Endothelial cell (in vitro differentiated cells): ENCODE data around the gene IGF2BP2. TPM values are rescaled to one million over a fixed set of nuclear protein-coding genes. Genes with fewer than 3 reads are reported as not detected.

ENCODE experiments used
- DNase-seq: peaks from one replicate; pipeline ENCODE4 v3.0.0; 2021; ENCODE audit warnings: low spot score
- H3K27ac Mint-ChIP-seq: one replicate; pipeline ENCODE4 v1.8.0; 2021; ENCODE audit warnings: mixed read lengths, inconsistent platforms; ENCODE audit not compliant: unreplicated experiment
- H3K27me3 Mint-ChIP-seq: one replicate; pipeline ENCODE4 v1.8.0; 2021; ENCODE audit warnings: mild to moderate bottlenecking, moderate library complexity, mixed read lengths, inconsistent platforms; ENCODE audit not compliant: unreplicated experiment
- H3K36me3 Mint-ChIP-seq: one replicate; pipeline ENCODE4 v1.8.0; 2021; ENCODE audit warnings: mild to moderate bottlenecking, low read depth, mixed read lengths, inconsistent platforms; ENCODE audit not compliant: unreplicated experiment
- H3K4me1 Mint-ChIP-seq: one replicate; pipeline ENCODE4 v1.8.0; 2021; ENCODE audit warnings: mild to moderate bottlenecking, mixed read lengths, inconsistent platforms; ENCODE audit not compliant: unreplicated experiment
- H3K4me3 Mint-ChIP-seq: one replicate; pipeline ENCODE4 v1.8.0; 2021; ENCODE audit warnings: mild to moderate bottlenecking, mixed read lengths, inconsistent platforms; ENCODE audit not compliant: unreplicated experiment
- H3K9me3 Mint-ChIP-seq: one replicate; pipeline ENCODE4 v1.8.0; 2021; ENCODE audit warnings: mixed read lengths, inconsistent platforms; ENCODE audit not compliant: unreplicated experiment
- total RNA-seq: library from RNA; stranded (reverse); fragmentation: NEBNext Ultra II Directional; extraction: Animal tissue kit (Norgen Biotek cat#: 25700); gene quantifications from one replicate; pipeline ENCODE4 v1.2.1, GENCODE V29; 2021; ENCODE audit not compliant: unreplicated experiment
- TF ChIP-seq, protein P1 (sequence below): fragments of 200-600 bp; sonication (generic); IDR thresholded peaks from one replicate; pipeline ENCODE4 v1.5.0; 2021; ENCODE audit warnings: antibody characterized with exemption; ENCODE audit not compliant: unreplicated experiment

The IGF2BP2 gene
- total RNA-seq, 1 donor from 2014 or later = 165 TPM

DNA sequence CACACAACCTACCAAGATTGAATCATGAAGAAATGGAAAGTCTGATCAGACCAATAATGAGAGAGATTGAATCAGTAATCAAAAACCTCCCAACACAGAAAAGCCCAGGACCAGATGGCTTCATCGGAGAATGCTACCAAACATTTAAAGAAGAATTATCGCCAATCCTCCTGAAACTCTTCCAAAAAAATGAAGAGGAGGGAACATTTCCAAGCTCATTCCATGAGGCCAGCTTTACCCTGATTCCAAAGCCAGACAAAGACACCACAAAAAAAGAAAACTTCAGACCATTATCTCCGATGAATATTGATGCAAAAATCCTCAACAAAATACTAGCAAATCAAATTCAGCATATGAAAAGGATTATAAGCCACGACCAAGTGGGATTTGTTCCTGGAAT, 144.6 kb downstream of the IGF2BP2 start:
- TF ChIP-seq, protein P1, sequence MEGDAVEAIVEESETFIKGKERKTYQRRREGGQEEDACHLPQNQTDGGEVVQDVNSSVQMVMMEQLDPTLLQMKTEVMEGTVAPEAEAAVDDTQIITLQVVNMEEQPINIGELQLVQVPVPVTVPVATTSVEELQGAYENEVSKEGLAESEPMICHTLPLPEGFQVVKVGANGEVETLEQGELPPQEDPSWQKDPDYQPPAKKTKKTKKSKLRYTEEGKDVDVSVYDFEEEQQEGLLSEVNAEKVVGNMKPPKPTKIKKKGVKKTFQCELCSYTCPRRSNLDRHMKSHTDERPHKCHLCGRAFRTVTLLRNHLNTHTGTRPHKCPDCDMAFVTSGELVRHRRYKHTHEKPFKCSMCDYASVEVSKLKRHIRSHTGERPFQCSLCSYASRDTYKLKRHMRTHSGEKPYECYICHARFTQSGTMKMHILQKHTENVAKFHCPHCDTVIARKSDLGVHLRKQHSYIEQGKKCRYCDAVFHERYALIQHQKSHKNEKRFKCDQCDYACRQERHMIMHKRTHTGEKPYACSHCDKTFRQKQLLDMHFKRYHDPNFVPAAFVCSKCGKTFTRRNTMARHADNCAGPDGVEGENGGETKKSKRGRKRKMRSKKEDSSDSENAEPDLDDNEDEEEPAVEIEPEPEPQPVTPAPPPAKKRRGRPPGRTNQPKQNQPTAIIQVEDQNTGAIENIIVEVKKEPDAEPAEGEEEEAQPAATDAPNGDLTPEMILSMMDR = no peak
- peaks cover 5% of the 10 kb centered on the region for H3K27me3 Mint-ChIP-seq
- no peak for DNase-seq
- H3K4me1 Mint-ChIP-seq = peaks cover 28% of the 10 kb centered on the region
- H3K27ac Mint-ChIP-seq = no peak overlapping the region
- peak overlapping the region; percentile 16 for H3K4me3 Mint-ChIP-seq
- H3K36me3 Mint-ChIP-seq = peaks cover 63% of the 10 kb centered on the region
- H3K9me3 Mint-ChIP-seq = no peaks in the 10 kb centered on the region

DNA sequence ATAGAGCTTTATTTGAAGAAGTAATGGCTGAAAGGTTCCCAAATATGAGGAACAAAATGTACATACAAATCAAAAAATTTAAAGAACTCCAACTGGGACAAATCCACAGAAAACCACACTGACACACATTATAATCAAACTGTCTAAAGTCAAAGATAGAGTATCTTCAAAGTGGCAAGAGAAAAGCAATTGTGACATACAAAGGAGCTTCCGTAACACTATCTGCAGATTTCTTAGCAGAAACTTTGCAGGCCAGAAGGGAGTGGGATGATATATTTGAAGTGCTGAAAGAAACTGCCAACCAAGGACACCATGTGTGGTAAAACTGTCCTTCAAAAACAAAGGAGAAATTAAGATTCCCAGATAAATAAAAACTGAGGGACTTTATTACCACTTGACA, 146.8 kb downstream of the IGF2BP2 start:
- peak overlapping the region; percentile 32 for H3K27ac Mint-ChIP-seq
- no peak overlapping the region for H3K4me3 Mint-ChIP-seq
- H3K4me1 Mint-ChIP-seq = peaks cover 31% of the 10 kb centered on the region
- TF ChIP-seq, protein P1 = no peak
- no peaks in the 10 kb centered on the region for H3K9me3 Mint-ChIP-seq
- H3K36me3 Mint-ChIP-seq = peaks cover 72% of the 10 kb centered on the region
- H3K27me3 Mint-ChIP-seq = peaks cover 5% of the 10 kb centered on the region
- no peak for DNase-seq

DNA sequence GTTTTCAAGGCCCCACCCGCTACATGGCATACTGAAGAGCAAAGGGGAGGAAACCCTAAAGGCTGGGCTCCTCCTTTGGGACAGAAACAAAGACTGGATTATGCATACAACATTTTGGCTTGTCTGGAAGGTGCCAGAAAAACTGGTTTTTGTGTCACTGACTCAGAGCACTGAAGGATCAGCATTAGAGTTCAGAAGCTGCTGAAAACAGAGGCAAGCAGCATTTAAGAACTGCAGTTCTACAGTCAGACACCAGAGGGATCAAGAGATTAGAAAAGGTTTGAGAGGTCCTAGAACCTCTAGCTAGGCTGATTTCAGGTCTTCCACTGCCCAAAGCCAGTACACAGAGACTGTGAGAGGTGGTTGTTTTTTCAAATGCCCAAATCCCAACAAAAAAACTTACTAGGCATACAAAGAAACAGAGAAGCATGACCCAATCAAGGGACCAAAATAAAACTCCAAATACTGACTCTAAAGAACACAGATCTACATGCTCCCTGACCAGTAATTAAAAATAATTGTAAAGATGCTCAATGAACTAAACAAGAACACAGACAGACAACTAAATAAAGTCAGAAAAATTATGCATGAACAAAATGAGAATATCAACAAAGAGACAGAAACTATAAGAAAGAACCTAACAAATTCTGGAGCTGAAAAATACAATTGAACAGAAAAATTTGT, 147.6 kb downstream of the IGF2BP2 start:
- H3K27ac Mint-ChIP-seq = no peak overlapping the region
- H3K9me3 Mint-ChIP-seq = no peaks in the 10 kb centered on the region
- TF ChIP-seq, protein P1 = peak; percentile 76
- peak; percentile 56 for DNase-seq
- H3K4me3 Mint-ChIP-seq = peak overlapping the region; percentile 3
- H3K36me3 Mint-ChIP-seq = peaks cover 71% of the 10 kb centered on the region
- peaks cover 5% of the 10 kb centered on the region for H3K27me3 Mint-ChIP-seq
- peaks cover 30% of the 10 kb centered on the region for H3K4me1 Mint-ChIP-seq

DNA sequence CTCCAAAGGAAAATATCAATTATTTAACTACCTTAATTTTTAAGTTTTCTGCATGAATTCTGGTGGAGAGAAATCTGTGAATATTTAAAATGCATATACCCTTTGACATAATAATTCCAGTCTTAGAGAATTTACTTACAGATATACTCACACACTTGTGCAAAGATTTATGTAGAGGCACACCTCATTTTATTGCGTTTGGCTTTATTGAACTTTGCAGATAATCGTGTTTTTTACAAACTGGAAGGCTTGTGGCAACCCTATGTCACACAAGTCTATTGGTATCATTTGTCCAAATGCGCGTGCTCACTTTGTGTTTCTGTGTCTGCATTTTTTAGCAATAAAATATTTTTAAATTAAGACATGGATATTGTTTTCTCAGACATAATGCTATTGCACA, 157.3 kb downstream of the IGF2BP2 start:
- no peak overlapping the region for H3K27ac Mint-ChIP-seq
- H3K4me3 Mint-ChIP-seq = no peak overlapping the region
- H3K9me3 Mint-ChIP-seq = no peaks in the 10 kb centered on the region
- TF ChIP-seq, protein P1 = no peak
- H3K27me3 Mint-ChIP-seq = peaks cover 3% of the 10 kb centered on the region
- no peaks in the 10 kb centered on the region for H3K4me1 Mint-ChIP-seq
- no peak for DNase-seq
- peaks cover 34% of the 10 kb centered on the region for H3K36me3 Mint-ChIP-seq

DNA sequence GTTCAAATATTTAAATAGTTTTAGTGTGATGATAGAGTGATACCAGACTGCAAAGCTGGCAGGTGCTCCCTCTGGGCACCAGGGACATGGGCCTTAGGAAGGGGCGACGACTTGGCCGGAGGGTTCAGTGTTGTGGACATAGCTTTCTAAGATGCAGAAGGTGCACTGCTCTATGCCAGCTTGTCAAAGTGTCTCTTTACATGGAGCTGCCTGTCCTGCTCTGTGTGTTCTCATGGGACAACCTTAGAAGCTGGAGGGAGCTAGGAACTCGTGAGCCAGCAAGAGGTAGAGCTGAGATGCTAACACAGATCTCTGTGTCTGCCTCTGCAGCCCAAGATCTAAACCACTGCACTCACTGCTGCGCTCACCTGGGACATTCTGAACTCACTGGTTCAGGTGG, 160.9 kb downstream of the IGF2BP2 start:
- no peaks in the 10 kb centered on the region for H3K9me3 Mint-ChIP-seq
- peaks cover 30% of the 10 kb centered on the region for H3K36me3 Mint-ChIP-seq
- H3K4me3 Mint-ChIP-seq = no peak overlapping the region
- DNase-seq = no peak
- peaks cover 5% of the 10 kb centered on the region for H3K27me3 Mint-ChIP-seq
- H3K27ac Mint-ChIP-seq = no peak overlapping the region
- peaks cover 4% of the 10 kb centered on the region for H3K4me1 Mint-ChIP-seq
- TF ChIP-seq, protein P1 = no peak
